Stimulated activated naive CD4-positive, alpha-beta T cell treated with Interleukin-2 at 50 U/mL for 16 hours (primary cell): ENCODE measurements around the gene ARID5A.
A peak's percentile ranks its signal among the peaks of the same experiment; 100 is the strongest.
"Not testable (repeated sequence)": the region's sequence is repeated elsewhere in the genome, so short reads cannot be mapped to it uniquely, and the experiment has no call there.

ENCODE experiments used
- DNase-seq: peaks from one replicate; lab custom pipeline; 2025; lab: John Stamatoyannopoulos, UW

The ARID5A gene

GRCh38 chr2:96541398-96542152 lies 5.0 kb downstream of the ARID5A start:
- no peak for DNase-seq

GRCh38 chr2:96542357-96542977 lies 5.9 kb downstream of the ARID5A start:
- DNase-seq = no peak

DNA sequence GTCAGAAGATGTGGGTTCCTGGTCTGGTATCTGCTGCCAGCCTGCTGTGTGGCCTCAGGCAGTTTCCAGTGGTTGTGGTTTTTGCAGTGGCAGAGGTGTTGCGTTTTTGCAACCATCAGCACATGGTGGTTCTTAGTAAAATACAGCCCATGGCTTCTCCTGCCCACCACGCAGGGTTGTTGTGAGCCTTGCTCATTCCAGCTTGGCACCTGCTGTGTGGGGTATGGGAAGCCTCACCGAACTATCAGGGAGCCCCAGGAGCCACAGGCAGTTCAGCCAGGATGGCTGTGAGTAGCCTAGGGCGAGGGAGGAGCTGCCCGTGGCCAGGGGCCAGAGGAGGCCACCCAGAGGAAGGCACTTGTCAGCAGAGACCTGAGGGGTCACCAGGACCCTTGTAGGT lies 9.8 kb downstream of the ARID5A start:
- no peak for DNase-seq

- no peak for DNase-seq
Observed at GRCh38 chr2:96546797-96547196, 10.2 kb downstream of the ARID5A start.

GRCh38 chr2:96547203-96547641 lies 10.7 kb downstream of the ARID5A start:
- DNase-seq = no peak

- DNase-seq = no peak
Observed at GRCh38 chr2:96547731-96548171, 11.2 kb downstream of the ARID5A start.

GRCh38 chr2:96548558-96549465 lies 12.3 kb downstream of the ARID5A start:
- no peak for DNase-seq

- DNase-seq = no peak
Observed at GRCh38 chr2:96549466-96549785, 12.9 kb downstream of the ARID5A start.

DNA sequence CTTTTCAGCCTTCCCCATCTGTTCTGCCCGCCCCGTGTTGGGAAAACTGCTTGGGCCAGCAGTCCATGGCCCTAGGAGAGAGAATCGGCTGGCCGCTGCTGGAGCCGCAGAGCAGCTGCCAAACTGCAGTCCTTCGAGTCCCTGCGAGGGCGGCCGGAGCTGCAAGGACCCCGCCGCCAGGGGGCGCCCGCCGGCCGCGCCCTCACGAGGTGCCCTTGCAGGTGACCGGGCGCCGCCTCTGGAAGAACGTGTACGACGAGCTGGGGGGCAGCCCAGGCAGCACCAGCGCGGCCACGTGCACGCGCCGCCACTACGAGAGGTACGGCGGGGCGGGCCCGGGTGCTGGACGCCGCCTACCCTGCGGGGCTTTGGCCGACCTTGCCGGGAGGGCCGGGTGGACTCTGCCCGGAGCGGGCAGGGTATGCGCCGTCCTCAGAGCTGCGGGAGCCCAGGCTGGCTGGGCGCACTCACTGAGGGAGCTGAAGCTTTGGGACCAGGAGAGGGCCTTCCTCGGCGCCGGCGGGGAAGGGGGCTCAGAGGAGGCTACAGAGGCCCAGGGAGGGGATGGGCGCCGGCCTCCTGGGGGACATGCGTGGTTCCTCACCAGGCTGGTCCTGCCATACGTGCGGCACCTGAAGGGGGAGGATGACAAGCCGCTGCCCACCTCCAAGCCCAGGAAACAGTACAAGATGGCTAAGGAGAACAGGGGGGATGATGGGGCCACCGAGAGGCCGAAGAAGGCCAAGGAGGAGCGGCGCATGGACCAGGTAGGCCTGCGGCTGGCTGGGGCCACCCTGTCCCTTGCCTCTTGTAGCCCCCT lies 13.6 kb downstream of the ARID5A start:
- no peak for DNase-seq

DNA sequence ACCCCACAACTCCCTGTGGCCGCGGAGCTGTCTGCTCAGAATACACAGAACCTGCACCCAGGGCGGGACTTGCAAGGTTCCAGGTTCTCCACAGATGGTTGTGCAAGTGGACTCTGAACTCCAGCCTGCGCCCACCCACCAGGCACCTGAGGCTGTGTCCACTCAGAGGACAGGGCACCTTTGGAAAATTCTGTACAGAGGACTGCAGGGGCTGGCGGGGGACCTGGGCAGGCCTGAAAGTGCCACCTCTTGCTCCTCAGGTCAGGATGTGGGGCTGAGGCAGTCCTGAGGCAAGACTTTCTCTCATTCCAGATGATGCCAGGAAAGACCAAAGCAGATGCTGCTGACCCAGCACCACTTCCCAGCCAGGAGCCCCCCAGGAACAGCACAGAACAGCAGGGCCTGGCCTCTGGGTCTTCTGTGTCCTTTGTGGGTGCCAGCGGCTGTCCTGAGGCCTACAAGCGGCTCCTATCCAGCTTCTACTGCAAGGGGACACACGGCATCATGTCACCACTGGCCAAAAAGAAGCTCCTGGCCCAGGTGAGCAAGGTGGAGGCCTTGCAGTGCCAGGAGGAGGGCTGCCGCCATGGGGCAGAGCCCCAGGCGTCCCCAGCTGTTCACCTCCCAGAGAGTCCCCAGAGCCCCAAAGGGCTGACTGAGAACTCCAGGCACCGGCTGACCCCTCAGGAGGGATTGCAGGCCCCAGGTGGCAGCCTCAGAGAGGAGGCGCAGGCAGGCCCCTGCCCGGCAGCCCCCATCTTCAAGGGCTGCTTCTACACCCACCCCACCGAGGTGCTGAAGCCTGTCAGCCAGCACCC lies 14.4 kb downstream of the ARID5A start:
- no peak for DNase-seq

GRCh38 chr2:96551605-96552314 lies 15.2 kb downstream of the ARID5A start:
- DNase-seq = no peak

DNA sequence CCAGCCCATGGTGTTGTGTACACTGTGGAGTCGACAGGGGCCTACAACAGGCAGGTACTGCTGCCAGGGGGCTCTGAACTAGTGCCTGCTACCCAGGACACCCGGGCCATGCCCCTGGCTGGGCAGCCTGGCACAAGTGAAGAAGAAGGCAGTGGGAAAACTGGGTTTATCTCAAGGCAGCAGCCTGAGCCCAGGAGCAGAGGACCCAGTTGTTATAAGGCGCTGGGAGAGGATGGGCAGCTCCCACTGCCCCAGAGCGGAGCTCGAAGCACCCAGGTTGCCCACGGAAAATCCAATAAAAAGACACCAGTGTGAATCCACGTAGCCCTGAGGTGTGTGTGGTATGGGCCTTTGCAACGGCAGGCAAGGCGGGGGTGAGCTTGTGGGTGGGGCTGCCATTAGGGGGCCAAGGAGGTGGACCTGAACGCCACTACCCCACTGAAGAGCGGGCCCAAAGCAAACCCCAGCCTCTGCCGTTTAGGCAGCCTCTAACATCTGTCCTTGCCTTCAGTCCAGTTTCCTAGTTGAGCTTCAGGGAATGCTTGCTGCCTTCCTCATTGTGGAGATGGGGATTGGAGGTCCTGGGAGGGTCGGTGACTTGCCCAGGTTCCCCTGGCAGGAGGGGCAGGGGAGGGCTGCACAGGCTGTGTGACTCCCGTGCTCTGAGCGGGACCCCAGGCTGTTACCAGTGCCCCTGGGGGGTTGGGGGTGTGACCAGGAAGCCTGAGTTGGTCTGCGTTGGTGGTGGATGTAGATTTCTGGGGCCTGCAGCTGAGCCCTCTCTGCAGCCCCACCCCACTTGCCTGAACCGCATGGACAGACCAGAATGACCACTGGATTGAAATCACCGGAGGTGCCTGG lies 16.0 kb downstream of the ARID5A start:
- DNase-seq = no peak

DNA sequence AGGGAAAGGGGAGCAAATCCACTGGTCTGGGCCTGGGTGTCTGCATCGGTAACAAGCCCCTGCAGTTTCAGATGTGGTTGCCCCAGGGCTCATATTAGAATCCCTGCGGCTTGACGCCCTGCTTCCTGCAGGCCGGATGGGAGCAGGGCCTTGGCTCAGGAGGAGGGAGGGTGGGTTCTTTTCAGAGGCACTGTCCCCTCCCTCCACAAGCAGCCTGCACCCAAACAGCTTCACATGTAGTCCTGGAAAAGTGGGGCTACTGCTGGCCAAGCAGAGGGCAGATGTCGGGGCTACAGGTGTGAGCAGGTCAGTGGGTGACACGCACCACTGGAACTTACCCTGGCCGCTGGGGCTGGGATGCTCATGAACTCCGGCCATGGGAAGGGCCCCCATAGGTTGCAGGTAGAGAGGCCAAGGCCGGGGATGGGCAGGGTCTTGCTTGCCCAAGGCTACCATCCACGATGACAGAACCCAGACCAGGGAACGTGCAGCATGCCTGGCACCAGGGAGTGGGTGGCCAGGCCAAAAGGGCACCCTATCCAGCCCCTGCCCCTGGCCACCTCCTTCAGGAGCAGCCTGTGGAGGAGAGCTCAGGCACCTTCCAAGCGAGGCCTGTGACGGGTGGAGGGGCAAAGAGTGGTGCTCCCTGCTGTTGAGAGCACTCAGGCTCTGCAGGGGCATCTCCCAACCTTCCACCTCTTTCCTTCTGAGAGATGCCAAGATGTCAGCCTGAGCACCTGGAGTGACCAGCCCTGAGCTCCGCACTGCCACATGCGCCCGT lies 16.8 kb downstream of the ARID5A start:
- no peak for DNase-seq

GRCh38 chr2:96553957-96554292 lies 17.4 kb downstream of the ARID5A start:
- DNase-seq = not testable (repeated sequence)

DNA sequence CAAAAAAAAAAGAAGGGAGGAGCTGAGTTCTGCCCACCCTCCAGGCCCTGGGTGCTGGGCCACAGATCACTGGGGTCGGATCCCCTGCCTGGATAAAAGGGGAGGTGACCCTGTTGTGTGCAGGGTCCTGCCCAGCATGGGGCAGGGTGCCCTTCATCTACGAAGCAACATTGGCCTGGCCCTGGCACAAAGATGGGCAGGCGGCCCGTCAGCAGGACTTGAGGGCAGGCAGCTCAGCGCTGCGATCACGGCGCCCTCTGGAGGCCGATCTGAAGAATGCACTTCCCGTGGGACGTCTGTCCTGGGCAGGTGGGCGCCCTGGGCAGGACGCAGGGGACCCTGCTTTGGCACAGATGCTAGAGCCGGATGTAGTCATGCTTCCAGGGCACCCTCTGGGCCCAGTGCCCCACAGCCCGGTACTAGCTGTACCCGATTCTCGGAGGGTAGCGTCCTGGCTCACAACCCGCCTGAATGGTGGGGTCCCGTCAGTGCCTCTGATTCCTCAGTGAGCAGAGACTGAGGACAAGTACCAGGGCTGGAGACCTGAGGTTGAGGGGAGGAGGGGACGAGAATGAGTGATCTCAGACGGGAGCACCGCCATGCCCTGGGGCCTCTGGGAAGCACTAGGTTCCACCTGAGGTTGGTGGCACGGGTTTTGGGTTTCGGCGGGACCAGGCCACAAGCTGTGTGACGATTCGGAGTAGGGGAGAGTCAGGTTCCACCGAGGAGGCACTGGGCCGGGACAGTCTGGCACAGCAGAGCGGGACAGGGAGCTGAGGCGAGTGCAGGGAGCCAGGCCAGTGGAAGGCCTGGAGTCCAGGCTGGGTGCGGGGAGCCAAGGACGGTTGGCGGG lies 18.0 kb downstream of the ARID5A start:
- DNase-seq = peak; percentile 46

DNA sequence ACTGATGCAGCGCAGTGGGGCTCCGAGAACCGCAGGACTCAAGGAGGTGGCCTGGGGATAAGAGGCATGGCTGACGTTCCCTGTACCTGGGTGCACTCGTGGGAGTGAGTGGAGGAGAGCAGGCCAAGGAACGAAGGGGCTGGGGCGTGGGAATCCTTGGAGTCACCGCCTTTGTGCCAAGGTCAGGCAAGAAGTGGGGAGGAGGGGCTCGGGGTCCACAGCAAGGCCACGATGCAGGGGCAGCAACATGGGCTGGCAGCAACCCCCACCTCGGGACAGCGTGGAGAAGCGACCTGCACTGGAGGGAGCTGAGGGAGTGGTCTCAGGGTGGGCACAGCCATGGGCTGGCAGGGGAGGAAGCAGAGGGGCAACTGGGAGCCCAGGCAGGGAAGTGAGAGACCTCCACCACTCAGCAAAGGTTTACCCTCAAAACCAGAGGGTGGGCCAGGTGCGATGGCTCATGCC lies 18.6 kb downstream of the ARID5A start:
- DNase-seq = no peak
